Transverse colon (tissue), 3 donors: ENCODE measurements around the gene PDIA5.

Source experiments
- CTCF ChIP-seq, 5 experiments: fragments of 200-600 bp in 3 of 5; fragments of 450-650 bp in 2 of 5; sonication (generic) in 3 of 5; IDR thresholded peaks; 1 replicate in 2 of 5; 2 replicates in 3 of 5; pipeline ENCODE4 v1.5.1; 2016 to 2017; ENCODE audit warnings: antibody characterized with exemption in 5 of 5, inconsistent platforms in 3 of 5, mild to moderate bottlenecking in 2 of 5, moderate library complexity in 1 of 5
- EP300 ChIP-seq: sonication (generic); formaldehyde crosslinking; IDR thresholded peaks from one replicate; pipeline ENCODE4 v1.6.1; 2017; ENCODE audit warnings: antibody characterized with exemption, low read depth
- POLR2A ChIP-seq: fragments of 450-650 bp; IDR thresholded peaks from one replicate; pipeline ENCODE4 v1.6.1; 2016; ENCODE audit warnings: antibody characterized with exemption, mild to moderate bottlenecking, moderate library complexity

- TF ChIP-seq CTCF (IDR thresholded peaks at IDR 0.05) (no peak), POLR2A (no peak), EP300 (no peak)
Measured at GRCh38 chr3:123042413-123042812, 24.4 kb upstream of the PDIA5 start.
